H7 (cell line): Measurements from ENCODE around the gene WDR62. TPM values are rescaled to one million over a fixed set of nuclear protein-coding genes. Genes with fewer than 3 reads are reported as not detected.

Source experiments
- DNase-seq: peaks from one replicate; pipeline ENCODE4 v3.0.0; 2012
- H3K27me3 ChIP-seq: 2 replicates; pipeline ENCODE4 v1.6.0; 2011; ENCODE audit warnings: mild to moderate bottlenecking, low read length; ENCODE audit not compliant: control insufficient read depth, insufficient read depth
- H3K36me3 ChIP-seq: replicated peaks from 2 replicates; pipeline ENCODE4 v1.5.1; 2011; ENCODE audit warnings: low read length; ENCODE audit not compliant: control insufficient read depth, insufficient read depth
- H3K4me3 ChIP-seq: 2 replicates; pipeline ENCODE4 v1.5.1; 2011; ENCODE audit warnings: low read depth, mild to moderate bottlenecking, control low read depth, low read length, moderate library complexity; ENCODE audit not compliant: insufficient read depth
- total RNA-seq: library from RNA; depleted of rRNA; stranded (reverse); fragments of >200 nt; shearing (Covaris generic); gene quantifications from 2 replicates; pipeline ENCODE4 v1.2.3, GENCODE V29; 2014; rRNA removed

WDR62 gene
- 27.0 and 35.1 TPM in 2 replicates for total RNA-seq

DNA sequence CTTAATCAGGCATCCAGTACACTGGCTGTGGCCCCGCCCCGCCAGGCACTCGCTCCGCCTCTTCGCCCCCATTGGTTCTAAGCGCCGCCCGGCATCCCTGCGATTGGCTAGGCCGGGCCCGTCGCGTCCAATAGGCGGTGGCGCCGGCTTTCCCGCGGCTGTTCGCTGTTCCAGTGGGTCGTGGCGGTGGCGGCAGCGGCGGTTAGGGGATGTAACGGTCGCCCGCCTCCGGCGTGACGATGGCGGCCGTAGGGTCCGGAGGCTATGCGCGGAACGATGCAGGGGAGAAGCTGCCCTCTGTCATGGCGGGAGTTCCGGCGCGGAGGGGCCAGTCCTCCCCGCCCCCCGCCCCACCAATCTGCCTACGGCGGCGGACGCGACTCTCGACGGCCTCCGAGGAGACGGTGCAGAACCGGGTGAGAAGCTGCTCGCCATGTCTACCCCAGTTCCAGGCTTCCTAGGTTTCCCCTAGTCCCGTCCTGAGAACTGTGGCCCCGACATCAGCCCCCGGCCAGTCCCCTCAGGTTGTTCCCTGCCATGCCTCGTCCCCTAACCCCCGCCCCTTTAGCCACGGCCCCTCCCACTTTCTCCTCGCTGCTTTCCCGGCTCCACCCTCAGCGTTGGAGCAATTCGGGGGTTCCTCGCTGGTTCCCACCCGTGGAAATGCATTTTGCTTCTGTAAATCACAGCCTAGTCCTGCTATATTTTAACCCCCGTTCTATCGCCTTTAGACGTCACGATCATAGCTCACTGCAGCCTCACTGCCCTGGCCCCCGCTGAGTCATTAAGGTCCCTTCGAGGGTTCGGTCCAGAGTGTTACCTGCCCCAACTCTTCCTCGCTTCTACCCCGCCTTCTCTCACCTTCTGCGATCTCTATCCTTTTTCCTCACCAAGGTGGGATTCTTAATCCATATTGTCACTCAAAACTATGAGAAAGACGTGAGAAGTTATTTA lies at the start of gene WDR62:
WDR62 (plus strand) TSS at position 165 of the 954 bp plus-strand sequence; CDS start at position 240, 75 bp downstream.
- peak; percentile 99 for DNase-seq
- Histone ChIP-seq H3K27me3 (no peaks in the 10 kb centered on the region), H3K4me3 (peak within 1 kb of the TSS; percentile 93), H3K36me3 (peaks cover 12% of the 10 kb centered on the region)

DNA sequence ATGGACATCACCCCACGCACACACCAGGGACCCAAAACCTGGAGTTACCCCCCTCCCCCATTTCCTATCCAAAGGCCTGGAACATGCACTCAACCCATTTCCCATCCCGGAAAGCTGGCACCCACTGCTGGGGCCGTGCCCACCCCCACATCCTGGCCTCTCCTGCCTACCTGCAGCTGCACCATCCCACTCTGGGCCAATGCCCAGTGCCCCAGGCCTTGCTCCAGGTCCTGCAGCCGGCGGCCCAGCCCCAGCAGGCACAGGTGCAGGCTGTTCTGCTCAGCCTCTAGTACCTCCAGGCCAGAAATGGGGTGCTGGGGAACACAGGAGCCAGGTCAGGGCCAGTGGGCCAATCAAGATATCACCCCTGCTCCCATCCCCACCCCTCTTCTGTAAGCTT lies 47.7 kb upstream of the WDR62 start:
- Histone ChIP-seq H3K4me3 (no peak overlapping the region), H3K36me3 (peaks cover 4% of the 10 kb centered on the region), H3K27me3 (peaks cover 2% of the 10 kb centered on the region; the same call in 1 of the 2 replicates)
- no peak for DNase-seq

GRCh38 chr19:36008336-36008978 lies 46.2 kb upstream of the WDR62 start, which contains the start of gene SYNE4:
TSS of gene SYNE4 (minus strand) at chr19:36008813. CDS start at chr19:36008681, 132 bp downstream.
- Histone ChIP-seq H3K36me3 (peaks cover 4% of the 10 kb centered on the region), H3K4me3 (peak within 1 kb of the TSS; percentile 66), H3K27me3 (peaks cover 2% of the 10 kb centered on the region; the same call in 1 of the 2 replicates)
- peak; percentile 94 for DNase-seq

DNA sequence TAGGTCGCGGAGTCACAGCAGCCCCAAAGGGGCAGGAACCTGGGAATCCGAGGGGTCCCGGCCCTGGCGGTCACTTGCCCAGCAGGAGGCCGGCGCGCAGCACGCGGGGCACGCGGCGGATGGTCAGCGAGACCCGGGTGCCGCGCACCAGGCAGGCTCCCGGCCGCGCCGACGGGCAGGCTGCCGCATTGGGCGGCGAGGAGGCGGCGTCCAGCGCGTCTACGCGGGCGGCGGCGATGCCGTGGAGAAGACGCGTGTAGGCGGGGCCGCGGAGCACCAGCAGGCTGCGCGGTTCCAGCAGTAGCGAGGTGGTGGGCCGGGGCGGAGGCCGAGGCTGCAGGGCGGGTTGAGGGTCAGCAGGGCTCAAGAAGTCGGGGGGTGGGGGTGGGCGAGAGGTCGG lies 45.5 kb upstream of the WDR62 start:
- peaks cover 2% of the 10 kb centered on the region; the same call in 1 of the 2 replicates for H3K27me3 ChIP-seq
- H3K36me3 ChIP-seq = peaks cover 4% of the 10 kb centered on the region
- H3K4me3 ChIP-seq = peak overlapping the region; percentile 66
- peak; percentile 91 for DNase-seq

DNA sequence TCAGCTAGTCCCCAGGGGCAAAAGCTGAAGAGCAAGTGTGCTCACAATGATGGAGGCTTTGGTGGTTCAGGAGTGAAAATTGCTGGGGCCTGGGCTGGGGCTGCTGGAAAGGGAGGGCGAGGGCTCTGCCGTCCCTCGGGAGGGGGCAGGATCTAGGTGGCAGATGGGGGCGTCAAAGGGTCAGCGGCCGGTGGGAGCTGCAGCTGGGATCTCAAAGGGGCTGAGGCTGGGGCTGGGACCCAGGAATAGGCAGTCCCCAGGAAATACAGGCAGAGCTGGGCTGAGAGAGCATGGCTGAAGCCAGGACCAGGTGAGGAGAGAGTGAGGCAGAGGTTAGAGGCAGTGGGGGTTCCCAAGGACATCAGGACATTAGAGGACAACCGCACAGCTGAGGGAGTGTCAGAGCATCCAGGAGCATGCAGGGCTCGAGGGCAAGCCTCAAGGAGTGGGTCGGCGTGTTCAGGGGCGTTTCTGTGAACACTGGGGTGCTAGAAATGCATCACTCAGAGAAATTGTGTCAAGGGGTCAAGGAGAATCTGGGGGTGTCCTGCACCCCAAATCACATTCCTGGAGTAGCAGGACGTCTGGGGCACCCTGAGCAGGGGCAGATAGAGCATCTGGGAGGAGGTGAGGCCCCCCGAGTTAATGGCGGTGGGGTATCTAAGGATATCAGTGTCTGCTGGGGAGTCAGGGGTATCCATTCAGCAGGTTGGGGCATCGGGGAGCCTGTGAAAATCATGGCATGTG lies 44.9 kb upstream of the WDR62 start:
- Histone ChIP-seq H3K4me3 (peak overlapping the region; percentile 66), H3K27me3 (peaks cover 2% of the 10 kb centered on the region; the same call in 1 of the 2 replicates), H3K36me3 (peaks cover 4% of the 10 kb centered on the region)
- DNase-seq = no peak

GRCh38 chr19:36010402-36010801 lies 44.3 kb upstream of the WDR62 start:
- Histone ChIP-seq H3K27me3 (peaks cover 2% of the 10 kb centered on the region; the same call in 1 of the 2 replicates), H3K36me3 (peaks cover 2% of the 10 kb centered on the region), H3K4me3 (no peak overlapping the region)
- no peak for DNase-seq

DNA sequence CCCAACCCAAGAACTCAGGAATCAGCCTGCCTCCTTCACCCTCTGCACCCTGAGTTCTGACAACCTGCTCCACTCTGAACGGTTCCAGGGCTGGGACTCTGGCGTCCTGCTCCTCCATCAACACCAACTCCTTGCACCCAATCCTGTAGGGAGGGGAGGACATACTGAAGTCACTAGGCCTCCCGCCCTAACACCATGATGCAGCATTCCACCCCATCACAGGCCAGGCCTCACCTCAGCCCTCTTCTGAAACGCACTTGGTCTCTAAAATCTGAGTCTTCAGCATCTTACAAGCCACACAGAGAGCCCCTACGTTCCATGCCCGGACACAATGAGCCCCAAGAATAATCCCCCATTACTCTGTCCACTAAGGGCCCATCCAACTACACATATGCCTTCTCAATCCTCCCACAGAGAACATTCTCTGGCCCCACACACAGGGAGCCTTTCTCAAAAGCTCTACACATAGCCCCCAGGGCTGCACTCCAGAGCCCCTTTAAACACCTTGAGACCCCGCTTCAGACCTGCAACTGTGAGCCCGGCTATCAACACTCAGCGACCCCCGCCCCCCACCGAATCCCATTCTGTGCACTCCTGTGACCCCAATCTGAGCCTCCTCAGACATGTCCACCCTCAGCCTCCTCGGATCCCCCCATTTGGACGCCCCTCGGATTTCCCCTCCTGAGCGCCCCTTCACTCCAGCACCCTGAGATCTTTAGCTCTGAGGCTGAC lies 41.3 kb upstream of the WDR62 start:
- DNase-seq = no peak
- Histone ChIP-seq H3K4me3 (peak overlapping the region; percentile 55), H3K27me3 (peaks cover 2% of the 10 kb centered on the region; the same call in 1 of the 2 replicates), H3K36me3 (peaks cover 1% of the 10 kb centered on the region)

DNA sequence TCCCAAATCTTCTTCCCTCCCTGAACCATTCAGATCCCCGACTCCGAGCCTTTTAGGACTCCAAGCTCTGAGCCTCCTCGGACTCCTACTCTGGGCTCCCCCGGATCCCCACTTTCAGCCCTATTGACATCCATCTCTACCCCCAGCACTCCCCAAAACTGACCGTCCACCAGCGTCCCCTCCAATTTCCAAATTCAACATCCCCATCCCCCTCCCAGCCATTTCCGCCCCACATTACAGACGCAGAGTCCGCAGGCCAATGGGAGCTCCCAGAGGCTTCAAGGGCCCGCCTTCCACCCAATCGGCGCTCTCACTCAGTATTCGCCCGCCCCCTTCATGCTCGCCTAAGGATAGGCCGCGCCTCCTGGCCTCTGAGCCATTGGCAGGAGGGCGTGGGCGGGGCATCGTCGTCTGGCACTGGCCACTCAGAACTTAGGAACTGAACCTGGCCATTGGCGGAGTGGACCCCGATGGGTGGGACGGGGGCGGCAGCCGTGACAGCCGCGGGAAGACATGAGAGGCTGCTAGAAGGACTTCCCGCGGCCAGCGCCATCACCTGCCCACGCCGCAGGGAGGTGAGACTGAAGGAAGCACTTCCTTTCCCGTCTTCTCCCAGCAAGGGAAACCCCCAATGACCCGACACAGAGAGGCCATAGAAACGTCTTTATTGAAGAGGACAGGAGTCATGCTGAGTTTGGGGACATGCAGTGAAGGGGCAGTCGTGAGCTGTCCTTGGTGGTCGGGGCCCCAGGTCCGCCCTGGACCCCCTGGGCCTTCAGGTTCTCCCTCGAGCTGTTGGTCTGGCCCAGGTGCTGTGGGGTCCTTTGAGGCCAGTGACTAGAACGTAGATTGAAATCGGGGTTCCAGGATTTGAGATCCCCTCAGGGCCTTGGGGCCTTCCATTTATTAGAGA lies 40.4 kb upstream of the WDR62 start, which contains the start of gene ALKBH6:
ALKBH6 (minus strand) TSS at position 202 of the 913 bp plus-strand sequence. CDS start 816 bp downstream, outside the sequence.
- peaks cover 2% of the 10 kb centered on the region; the same call in 1 of the 2 replicates for H3K27me3 ChIP-seq
- DNase-seq = peak; percentile 99
- peaks cover 2% of the 10 kb centered on the region for H3K36me3 ChIP-seq
- H3K4me3 ChIP-seq = peak within 1 kb of the TSS; percentile 77

- no peak for DNase-seq
- Histone ChIP-seq H3K4me3 (no peak overlapping the region), H3K27me3 (no peaks in the 10 kb centered on the region), H3K36me3 (peaks cover 2% of the 10 kb centered on the region)
Measured at GRCh38 chr19:36019061-36019670, 35.5 kb upstream of the WDR62 start.

DNA sequence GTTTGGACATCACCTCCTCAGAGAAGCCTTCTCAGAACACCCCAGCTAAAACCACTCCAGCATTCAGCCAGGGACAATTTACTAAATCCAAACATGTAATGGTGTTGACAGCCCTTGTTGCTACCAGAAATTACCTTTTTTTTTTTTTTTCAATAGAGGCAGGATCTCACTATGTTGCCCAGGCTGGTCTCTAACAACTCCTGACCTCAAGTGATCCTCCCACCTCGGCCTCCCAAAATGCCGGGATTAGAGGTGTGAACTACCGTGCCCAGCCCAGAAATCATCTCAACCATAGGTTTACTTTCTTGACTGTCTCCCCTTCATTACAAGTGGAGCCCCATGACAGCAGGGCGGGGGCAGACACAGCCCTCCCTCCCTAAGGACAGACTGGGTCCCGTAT lies 31.3 kb upstream of the WDR62 start:
- Histone ChIP-seq H3K27me3 (no peaks in the 10 kb centered on the region), H3K36me3 (peaks cover 1% of the 10 kb centered on the region; the same call in 1 of the 2 replicates), H3K4me3 (no peak overlapping the region)
- DNase-seq = no peak

GRCh38 chr19:36025541-36025940 lies 29.2 kb upstream of the WDR62 start:
- H3K36me3 ChIP-seq = no peaks in the 10 kb centered on the region; the same call in 1 of the 2 replicates
- no peaks in the 10 kb centered on the region for H3K27me3 ChIP-seq
- DNase-seq = no peak
- no peak overlapping the region for H3K4me3 ChIP-seq

DNA sequence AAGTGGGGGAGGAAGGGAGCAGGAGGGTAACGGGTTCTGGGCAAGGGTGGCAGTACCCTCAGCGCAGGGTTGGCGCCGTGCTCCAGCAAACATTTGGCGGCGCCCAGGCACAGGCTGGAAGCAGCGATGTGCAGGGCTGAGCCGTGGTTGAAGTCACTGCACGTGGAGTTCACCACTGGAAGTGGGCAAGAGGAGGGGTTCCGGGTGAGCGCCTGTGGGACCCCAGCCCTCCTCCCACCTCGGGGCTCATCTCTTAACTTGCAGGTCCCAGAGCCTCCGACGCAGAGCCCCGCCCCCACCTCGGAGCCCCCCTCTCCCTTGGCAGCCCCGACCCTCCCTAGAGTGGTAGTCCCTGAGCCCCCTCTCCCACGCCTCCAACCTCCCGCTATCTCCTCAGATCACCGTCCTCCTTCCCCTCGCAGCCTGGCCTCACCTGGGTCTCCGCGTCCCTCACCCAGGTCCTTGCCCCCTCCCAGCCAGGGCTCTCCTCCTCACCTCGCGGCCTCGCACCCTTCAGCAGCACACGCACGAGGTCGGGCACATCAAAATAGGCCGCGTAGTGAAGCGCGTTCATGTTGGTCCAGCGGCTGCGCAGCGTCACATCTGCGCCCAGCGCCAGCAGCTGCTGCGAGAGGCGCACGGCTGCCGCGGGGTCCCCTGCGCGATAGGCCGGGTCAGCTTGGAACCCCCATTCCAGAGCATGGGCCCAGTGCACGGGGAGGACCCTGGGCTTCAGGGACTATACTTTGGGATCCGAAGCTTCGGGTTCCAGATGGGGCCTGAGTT lies 28.4 kb upstream of the WDR62 start:
- H3K4me3 ChIP-seq = no peak overlapping the region
- peak; percentile 49 for DNase-seq
- no peaks in the 10 kb centered on the region; the same call in 1 of the 2 replicates for H3K36me3 ChIP-seq
- H3K27me3 ChIP-seq = no peaks in the 10 kb centered on the region
